HG03175 (cell line): ENCODE results near the gene CST4.
"Not testable (repeated sequence)": the region's sequence is repeated elsewhere in the genome, so short reads cannot be mapped to it uniquely, and the experiment has no call there.

Source experiments
- ATAC-seq: cut with Tn5 transposase; IDR thresholded peaks from one replicate; pipeline ENCODE4 v1.9.1; 2021; ENCODE audit warnings: mild to moderate bottlenecking, moderate library complexity; ENCODE audit not compliant: unreplicated experiment

Gene CST4

GRCh38 chr20:23645575-23645974 lies 43.3 kb downstream of the CST4 start:
- peak; percentile 55 for ATAC-seq

DNA sequence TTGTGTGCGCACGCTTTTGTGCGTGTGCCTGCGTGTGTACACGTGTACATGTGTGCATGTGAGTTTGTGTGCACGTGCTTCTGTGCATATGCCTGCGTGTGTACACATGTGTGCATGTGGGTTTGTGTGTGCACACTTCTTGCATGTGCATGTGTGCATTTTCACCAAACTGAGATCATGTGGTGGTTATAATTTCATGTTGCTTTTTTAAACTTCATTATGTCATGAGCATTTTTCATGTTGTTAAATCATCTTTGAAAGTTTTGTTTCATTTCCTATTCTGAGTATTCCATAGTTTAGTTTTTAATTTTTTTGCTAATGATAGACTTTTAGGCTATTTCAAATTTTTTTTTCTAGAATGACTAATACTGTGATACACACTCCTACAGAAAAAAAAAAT lies 44.7 kb downstream of the CST4 start:
- no peak for ATAC-seq

GRCh38 chr20:23643659-23644058 lies 45.2 kb downstream of the CST4 start:
- ATAC-seq, result no peak

- ATAC-seq, result no peak
Measured at GRCh38 chr20:23641936-23642751, 46.7 kb downstream of the CST4 start.

DNA sequence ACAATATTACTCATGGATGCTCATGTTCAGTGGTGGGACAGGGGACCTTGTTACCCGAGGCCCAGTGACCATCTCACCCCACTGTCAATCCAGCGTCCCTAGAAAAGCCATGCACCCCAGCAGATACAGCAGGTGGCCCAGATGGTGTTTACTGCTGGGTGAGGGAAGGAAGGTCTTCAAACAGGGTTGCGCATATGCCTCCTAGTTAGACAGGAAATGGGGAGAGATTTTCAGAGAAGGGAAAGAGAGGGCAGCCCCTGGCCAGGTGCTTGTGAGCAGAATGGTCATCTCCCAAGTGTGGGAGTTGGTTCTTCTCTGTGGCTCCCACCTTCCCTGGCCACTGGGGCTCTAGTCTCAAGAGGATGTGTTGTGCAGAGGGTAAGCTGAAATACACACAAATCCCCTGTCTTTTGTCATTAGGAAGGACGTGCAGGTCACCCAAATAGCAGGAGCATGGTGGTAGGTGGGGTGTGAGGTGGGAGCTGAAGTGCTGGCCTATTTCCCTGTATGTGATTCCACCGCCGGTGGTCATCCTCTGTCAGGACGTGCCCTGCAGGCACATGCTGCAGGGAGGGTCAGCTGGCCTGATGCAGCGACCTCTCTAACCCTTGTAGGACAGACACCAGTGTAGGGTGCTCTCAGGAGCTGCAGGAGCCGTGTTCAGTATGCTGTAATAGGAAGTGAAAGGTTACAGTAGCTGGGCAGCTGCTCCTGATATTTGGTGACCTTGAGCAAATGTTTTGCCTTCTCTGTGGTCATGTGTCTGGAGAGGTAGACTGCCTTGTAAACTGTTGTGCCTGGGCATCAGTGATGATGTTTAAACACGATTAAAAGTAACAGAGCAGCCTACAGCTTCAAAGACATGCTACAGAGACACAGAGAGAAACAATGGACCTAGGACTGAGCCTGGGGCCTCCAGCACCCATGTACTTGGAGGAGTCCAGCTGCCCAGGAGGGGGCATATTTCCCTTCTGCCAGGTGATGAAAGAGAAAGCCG lies 47.9 kb downstream of the CST4 start:
- no peak for ATAC-seq

DNA sequence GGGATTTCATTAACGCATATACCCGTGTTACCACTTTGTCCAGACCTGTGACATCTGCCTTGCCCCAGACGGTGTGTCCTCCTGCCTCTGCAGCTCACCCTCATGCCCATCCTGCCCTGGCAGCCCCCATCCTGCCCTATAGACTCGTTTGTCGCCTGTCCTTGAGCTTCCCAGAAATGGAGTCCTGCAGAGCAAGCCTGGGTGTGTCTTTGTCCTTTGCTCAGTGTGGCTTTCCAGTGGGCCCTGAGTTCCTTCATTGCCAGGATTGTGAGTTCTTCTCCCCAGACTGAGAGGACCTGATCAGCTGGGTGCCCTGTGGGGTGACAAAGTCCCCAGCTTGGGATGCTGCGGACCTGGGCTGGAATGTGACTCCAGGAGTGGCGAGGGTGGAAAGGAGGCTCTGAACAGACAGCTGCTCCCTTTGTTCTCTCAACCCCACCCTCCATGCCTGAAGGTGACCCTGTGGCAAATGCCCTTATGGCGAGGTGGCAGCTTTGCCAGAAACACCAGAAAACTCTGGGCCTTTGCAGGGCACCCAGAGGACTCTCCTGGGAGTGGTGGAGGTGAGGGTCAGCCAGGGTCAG lies 48.7 kb downstream of the CST4 start:
- ATAC-seq, result no peak

DNA sequence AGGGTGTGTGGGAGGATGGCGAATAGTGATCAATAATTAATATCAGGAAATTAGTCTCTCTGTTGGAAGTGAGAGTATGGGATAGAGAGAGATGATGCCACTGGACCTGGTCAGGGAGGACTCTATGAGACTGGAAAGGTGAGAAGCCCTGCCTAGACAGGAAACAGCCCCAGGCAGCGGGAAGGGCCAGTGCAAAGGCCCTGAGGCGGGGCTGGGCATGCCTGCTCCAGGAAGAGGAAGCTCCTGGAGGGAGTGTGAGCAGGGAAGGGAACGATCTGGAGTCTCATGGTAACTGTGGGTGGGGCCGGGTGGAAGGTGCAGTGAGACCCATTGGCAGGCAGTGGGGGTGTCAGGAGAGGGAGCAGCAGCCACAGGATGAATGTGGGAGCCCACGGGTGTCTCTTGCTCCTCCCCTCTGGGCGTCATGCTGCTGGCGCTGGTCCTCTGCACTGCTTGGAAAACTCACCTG lies 49.3 kb downstream of the CST4 start:
- no peak for ATAC-seq

DNA sequence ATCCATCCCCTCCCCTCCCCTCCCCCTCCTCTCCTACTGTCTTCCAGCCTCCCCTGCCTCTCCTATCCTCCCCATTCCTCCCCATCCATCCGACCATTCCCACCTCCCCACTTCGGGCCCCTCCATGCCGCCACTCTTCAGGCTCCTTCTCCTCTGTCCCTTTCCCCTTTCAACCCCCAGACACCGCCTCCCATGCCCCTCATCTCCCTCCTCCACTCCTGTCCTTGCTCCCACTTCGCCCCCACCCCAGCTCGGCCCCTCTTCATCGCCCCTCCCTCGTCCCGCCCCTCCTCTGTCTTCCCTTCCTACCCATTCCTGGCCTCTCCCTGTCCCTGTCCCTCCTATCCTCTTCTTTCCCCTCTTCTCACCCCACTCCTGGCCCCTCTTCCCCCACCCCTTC lies 50.5 kb downstream of the CST4 start:
- no peak for ATAC-seq

GRCh38 chr20:23637282-23638221 lies 51.3 kb downstream of the CST4 start, which contains the start of gene CST3:
CST3 (minus strand) TSS chr20:23637955; CDS start chr20:23637862, 93 bp downstream.
- peak; percentile 40 for ATAC-seq

- ATAC-seq, result no peak
Measured at GRCh38 chr20:23636908-23637281, 51.9 kb downstream of the CST4 start.

DNA sequence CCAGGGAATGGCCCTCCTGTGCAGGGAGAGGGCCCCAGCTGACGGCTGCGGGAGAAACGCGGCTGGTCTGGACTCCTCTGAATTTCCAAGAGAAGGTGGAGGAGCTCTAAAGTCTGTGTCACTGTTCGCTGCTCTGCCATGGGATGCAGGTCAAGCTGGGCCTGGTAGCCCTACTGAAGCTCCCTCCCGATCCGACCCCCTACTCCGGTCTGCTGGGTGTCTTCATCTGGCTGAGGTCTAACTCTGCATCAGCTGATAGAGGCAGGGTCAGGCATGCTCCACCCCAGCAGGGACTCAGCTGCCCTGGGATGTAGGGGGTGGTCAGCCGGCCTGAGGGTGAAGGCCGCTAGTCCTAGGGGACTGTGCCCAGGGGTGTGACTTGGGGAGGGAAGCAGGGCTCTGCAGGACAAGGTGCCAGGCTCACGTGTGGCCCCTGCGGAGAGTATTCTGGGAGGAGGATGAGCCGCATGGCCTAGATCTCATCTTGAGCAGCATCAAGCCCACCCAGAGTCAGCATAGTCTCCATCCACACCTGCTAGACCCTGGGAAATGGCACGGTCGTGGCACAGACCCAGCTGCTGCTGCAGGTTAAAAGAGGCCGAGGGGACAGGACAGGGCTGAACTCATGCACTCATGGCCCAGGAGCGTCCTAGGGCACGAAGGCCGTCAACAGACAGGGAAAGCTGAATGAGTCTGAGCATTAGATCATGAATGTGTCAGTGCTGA lies 52.5 kb downstream of the CST4 start:
- ATAC-seq, result no peak

- not testable (repeated sequence) for ATAC-seq
Measured at GRCh38 chr20:23635768-23636090, 53.1 kb downstream of the CST4 start.
